ENCODE results near the gene NDEL1.

The NDEL1 gene

GRCh38 chr17:8459831-8460230 is 24.1 kb downstream of the NDEL1 start:
- no peak for DNase-seq

GRCh38 chr17:8462564-8462963 is 26.9 kb downstream of the NDEL1 start:
- DNase-seq = no peak

- no peak for DNase-seq
Measured at GRCh38 chr17:8463099-8463498, 27.4 kb downstream of the NDEL1 start.

GRCh38 chr17:8464941-8465340 is 29.3 kb downstream of the NDEL1 start:
- DNase-seq = no peak

- no peak for DNase-seq
Measured at GRCh38 chr17:8465356-8465755, 29.7 kb downstream of the NDEL1 start.

- DNase-seq = no peak
Measured at GRCh38 chr17:8465759-8466158, 30.1 kb downstream of the NDEL1 start.

- DNase-seq = no peak
Measured at GRCh38 chr17:8466456-8466855, 30.8 kb downstream of the NDEL1 start.

GRCh38 chr17:8466873-8467272 is 31.2 kb downstream of the NDEL1 start:
- DNase-seq = no peak

GRCh38 chr17:8467527-8467926 is 31.8 kb downstream of the NDEL1 start:
- DNase-seq = no peak

- DNase-seq = no peak
Measured at GRCh38 chr17:8468127-8468526, 32.4 kb downstream of the NDEL1 start.

GRCh38 chr17:8468980-8469379 is 33.3 kb downstream of the NDEL1 start:
- DNase-seq = no peak

GRCh38 chr17:8469964-8470363 is 34.3 kb downstream of the NDEL1 start:
- no peak for DNase-seq

GRCh38 chr17:8470447-8471047 is 34.9 kb downstream of the NDEL1 start:
- DNase-seq = peak; percentile 73

- no peak for DNase-seq
Measured at GRCh38 chr17:8472663-8473062, 37.0 kb downstream of the NDEL1 start.

- no peak for DNase-seq
Measured at GRCh38 chr17:8473451-8474192, 37.9 kb downstream of the NDEL1 start.

GRCh38 chr17:8474826-8475225 is 39.1 kb downstream of the NDEL1 start:
- no peak for DNase-seq

GRCh38 chr17:8475227-8475626 is 39.5 kb downstream of the NDEL1 start:
- no peak for DNase-seq

- no peak for DNase-seq
Measured at GRCh38 chr17:8475781-8476180, 40.1 kb downstream of the NDEL1 start.

- DNase-seq = no peak
Measured at GRCh38 chr17:8476741-8477140, 41.1 kb downstream of the NDEL1 start.

- DNase-seq = no peak
Measured at GRCh38 chr17:8477171-8477570, 41.5 kb downstream of the NDEL1 start.

- no peak for DNase-seq
Measured at GRCh38 chr17:8477715-8478441, 42.2 kb downstream of the NDEL1 start.

- DNase-seq = no peak
Measured at GRCh38 chr17:8479431-8479947, 43.8 kb downstream of the NDEL1 start.

GRCh38 chr17:8480011-8480976 is 44.6 kb downstream of the NDEL1 start:
- DNase-seq = no peak
